Neuronal stem cell (in vitro differentiated cells): ENCODE results near the gene ETV6.

ENCODE experiments used
- DNase-seq: peaks from one replicate; pipeline ENCODE4 v3.0.0-alpha.2; 2013; ENCODE audit warnings: low spot score
- H2AFZ ChIP-seq: one replicate; pipeline ENCODE4 v1.6.1; 2013; ENCODE audit warnings: mild to moderate bottlenecking, low read length, inconsistent platforms
- H2AK5ac ChIP-seq: 2 replicates; pipeline ENCODE4 v1.6.1; 2013; ENCODE audit warnings: low read depth, mild to moderate bottlenecking, inconsistent platforms, low read length, moderate library complexity, mixed read lengths
- H2BK120ac ChIP-seq: 2 replicates; pipeline ENCODE4 v1.6.1; 2013; ENCODE audit warnings: low read depth, mild to moderate bottlenecking, inconsistent platforms, low read length, moderate library complexity, mixed read lengths
- H2BK12ac ChIP-seq: one replicate; pipeline ENCODE4 v1.6.1; 2013; ENCODE audit warnings: low read length, inconsistent platforms
- H2BK15ac ChIP-seq: 2 replicates; pipeline ENCODE4 v1.6.1; 2013; ENCODE audit warnings: mild to moderate bottlenecking, low read length, inconsistent platforms, mixed read lengths
- H2BK5ac ChIP-seq: one replicate; pipeline ENCODE4 v1.6.1; 2013; ENCODE audit warnings: inconsistent platforms, mild to moderate bottlenecking, low read length, moderate library complexity
- H3K14ac ChIP-seq: one replicate; pipeline ENCODE4 v1.6.1; 2013; ENCODE audit warnings: low read length, inconsistent platforms
- H3K18ac ChIP-seq: 2 replicates; pipeline ENCODE4 v1.6.1; 2013; ENCODE audit warnings: low read length, inconsistent platforms
- H3K23ac ChIP-seq: 2 replicates; pipeline ENCODE4 v1.6.1; 2013; ENCODE audit warnings: low read depth, mild to moderate bottlenecking, mixed read lengths, low read length, inconsistent platforms; ENCODE audit not compliant: poor library complexity
- H3K27ac ChIP-seq: replicated peaks from 3 replicates; pipeline ENCODE4 v1.5.1; 2013; ENCODE audit warnings: low read length, inconsistent platforms
- H3K27me3 ChIP-seq, 3 experiments: 2 replicates each; pipeline ENCODE4 v1.6.1; 2013; ENCODE audit warnings: low read length in 3 of 3, mild to moderate bottlenecking in 2 of 3, inconsistent platforms in 1 of 3, low read depth in 1 of 3, mixed read lengths in 1 of 3, moderate library complexity in 1 of 3; ENCODE audit not compliant: control insufficient read depth in 3 of 3, insufficient read depth in 3 of 3
- H3K36me3 ChIP-seq, 2 donors: replicated peaks in 1 of 2; 2 replicates each; pipeline ENCODE4 v1.6.1; 2013; ENCODE audit warnings: low read length in 2 of 2; ENCODE audit not compliant: control insufficient read depth in 2 of 2, insufficient read depth in 2 of 2
- H3K4ac ChIP-seq: 2 replicates; pipeline ENCODE4 v1.6.1; 2013; ENCODE audit warnings: inconsistent platforms, mild to moderate bottlenecking, low read length, moderate library complexity
- H3K4me1 ChIP-seq, 2 donors: 1 replicate in 1 of 2; 2 replicates in 1 of 2; pipeline ENCODE4 v1.6.1; 2013; ENCODE audit warnings: low read length in 2 of 2, low read depth in 1 of 2; ENCODE audit not compliant: control insufficient read depth in 2 of 2, insufficient read depth in 1 of 2
- H3K4me2 ChIP-seq: one replicate; pipeline ENCODE4 v1.6.1; 2013; ENCODE audit warnings: mild to moderate bottlenecking, low read length, inconsistent platforms; ENCODE audit not compliant: insufficient read depth, poor library complexity, severe bottlenecking
- H3K4me3 ChIP-seq, 2 donors: 2 replicates each; pipeline ENCODE4 v1.5.1; 2013; ENCODE audit warnings: low read length in 2 of 2, mild to moderate bottlenecking in 2 of 2, inconsistent platforms in 1 of 2, moderate library complexity in 1 of 2
- H3K79me1 ChIP-seq: one replicate; pipeline ENCODE4 v1.6.1; 2013; ENCODE audit warnings: low read depth, mild to moderate bottlenecking, inconsistent platforms, low read length, moderate library complexity
- H3K9ac ChIP-seq: one replicate; pipeline ENCODE4 v1.6.1; 2013; ENCODE audit warnings: mild to moderate bottlenecking, low read depth, low read length, inconsistent platforms; ENCODE audit not compliant: poor library complexity
- H3K9me3 ChIP-seq, 2 donors: replicated peaks in 1 of 2; 2 replicates each; pipeline versions ENCODE3 to v1.6.1; 2013; ENCODE audit warnings: low read length in 2 of 2, mild to moderate bottlenecking in 2 of 2, inconsistent platforms in 1 of 2, low read depth in 1 of 2, mixed read lengths in 1 of 2, moderate library complexity in 1 of 2; ENCODE audit not compliant: control insufficient read depth in 2 of 2, insufficient read depth in 1 of 2
- H4K8ac ChIP-seq: one replicate; pipeline ENCODE4 v1.6.1; 2013; ENCODE audit warnings: low read depth, mild to moderate bottlenecking, inconsistent platforms, low read length, moderate library complexity
- H4K91ac ChIP-seq: one replicate; pipeline ENCODE4 v1.6.1; 2013; ENCODE audit warnings: low read length, low read depth, mild to moderate bottlenecking, inconsistent platforms; ENCODE audit not compliant: poor library complexity
- WGBS, 2 donors: extraction: QIAGEN DNeasy Blood & Tissue Kit; methylation state at CpG; one replicate each; pipeline ENCODE4 v1.1.7; 2013; ENCODE audit warnings: missing lambda C conversion rate in 2 of 2, mixed read lengths in 1 of 2; ENCODE audit not compliant: insufficient read length in 2 of 2, insufficient replicate concordance in 1 of 2; ENCODE audit errors: extremely low coverage in 2 of 2; 5-methylcytosine and 5-hydroxymethylcytosine counted together

The ETV6 gene

DNA sequence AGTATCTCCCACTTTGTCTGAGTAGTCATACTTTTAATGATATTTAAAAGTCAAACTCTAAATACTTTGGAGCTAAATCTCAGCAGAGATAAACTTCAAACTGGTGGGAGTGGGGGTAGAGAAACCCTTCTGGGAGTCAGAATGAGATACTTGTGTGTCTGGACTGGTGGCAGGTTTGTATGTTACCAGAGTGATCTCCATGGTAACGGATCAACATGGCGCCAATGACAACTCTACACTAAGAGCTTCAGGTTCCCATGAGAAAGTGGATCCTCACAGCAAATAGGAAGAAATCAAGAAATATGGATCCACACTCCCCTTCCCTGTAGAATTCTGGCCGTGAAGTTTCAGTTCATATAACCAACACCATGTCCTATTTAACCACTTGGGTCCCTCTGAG is 121.9 kb downstream of the ETV6 start:
- Histone ChIP-seq H3K27ac (no peak overlapping the region), H3K14ac (no peak overlapping the region)

DNA sequence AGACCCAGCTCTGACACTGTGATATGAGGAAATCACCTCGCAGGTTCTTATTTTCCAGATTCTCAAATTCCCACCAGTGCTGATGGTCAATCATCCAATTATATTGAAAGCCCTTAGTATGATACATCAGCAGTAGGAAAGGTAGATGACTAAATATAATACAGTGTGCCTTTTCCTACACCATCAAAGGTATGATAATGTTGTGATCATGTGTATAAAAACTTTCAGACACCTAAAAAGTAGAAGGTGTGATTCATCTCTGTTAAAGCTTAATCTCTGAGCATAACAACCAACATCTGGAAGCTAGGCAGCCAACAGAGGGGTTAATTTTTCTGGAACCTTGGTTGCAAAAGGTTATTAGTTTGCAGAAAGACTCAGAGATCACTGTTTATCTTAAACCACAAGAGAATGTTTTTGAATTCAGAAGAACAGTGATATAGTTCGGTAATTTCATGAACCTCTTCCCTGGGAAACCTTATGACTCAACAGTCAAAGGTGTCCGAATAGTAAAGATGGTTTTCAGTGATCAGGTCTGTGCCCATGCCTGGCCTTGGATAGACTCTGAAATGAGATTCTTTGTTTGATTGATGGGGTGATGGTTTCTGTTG is 122.5 kb downstream of the ETV6 start:
- DNase-seq = no peak

More for the DNA sequence above, 121.9 kb downstream of the ETV6 start:
- no peaks in the 10 kb centered on the region for H3K79me1 ChIP-seq
- H3K4me1 ChIP-seq = peaks cover 4 to 8% of the 10 kb centered on the region in 2 donors
- H3K18ac ChIP-seq = no peak overlapping the region
- no peak overlapping the region for H4K8ac ChIP-seq
- H3K36me3 ChIP-seq = peaks cover 0 to 5% of the 10 kb centered on the region in 2 donors
- H3K9me3 ChIP-seq = no peaks in the 10 kb centered on the region
- no peak overlapping the region for H3K4me2 ChIP-seq
- H2AFZ ChIP-seq = no peak overlapping the region
- H3K27me3 ChIP-seq = no peaks in the 10 kb centered on the region
- no peak overlapping the region for H3K4ac ChIP-seq
- no peak overlapping the region for H4K91ac ChIP-seq
- H2BK5ac ChIP-seq = no peak overlapping the region
- no peak overlapping the region for H2BK12ac ChIP-seq
- DNase-seq = no peak
- H3K9ac ChIP-seq = no peak overlapping the region
- H3K4me3 ChIP-seq = no peak overlapping the region
- H3K23ac ChIP-seq = no peak overlapping the region
- WGBS, 2 donors = no CpG with 5 or more reads among the region's 3 CpGs
- H2AK5ac ChIP-seq = no peak overlapping the region
- H2BK120ac ChIP-seq = no peak overlapping the region
- H2BK15ac ChIP-seq = no peak overlapping the region

DNA sequence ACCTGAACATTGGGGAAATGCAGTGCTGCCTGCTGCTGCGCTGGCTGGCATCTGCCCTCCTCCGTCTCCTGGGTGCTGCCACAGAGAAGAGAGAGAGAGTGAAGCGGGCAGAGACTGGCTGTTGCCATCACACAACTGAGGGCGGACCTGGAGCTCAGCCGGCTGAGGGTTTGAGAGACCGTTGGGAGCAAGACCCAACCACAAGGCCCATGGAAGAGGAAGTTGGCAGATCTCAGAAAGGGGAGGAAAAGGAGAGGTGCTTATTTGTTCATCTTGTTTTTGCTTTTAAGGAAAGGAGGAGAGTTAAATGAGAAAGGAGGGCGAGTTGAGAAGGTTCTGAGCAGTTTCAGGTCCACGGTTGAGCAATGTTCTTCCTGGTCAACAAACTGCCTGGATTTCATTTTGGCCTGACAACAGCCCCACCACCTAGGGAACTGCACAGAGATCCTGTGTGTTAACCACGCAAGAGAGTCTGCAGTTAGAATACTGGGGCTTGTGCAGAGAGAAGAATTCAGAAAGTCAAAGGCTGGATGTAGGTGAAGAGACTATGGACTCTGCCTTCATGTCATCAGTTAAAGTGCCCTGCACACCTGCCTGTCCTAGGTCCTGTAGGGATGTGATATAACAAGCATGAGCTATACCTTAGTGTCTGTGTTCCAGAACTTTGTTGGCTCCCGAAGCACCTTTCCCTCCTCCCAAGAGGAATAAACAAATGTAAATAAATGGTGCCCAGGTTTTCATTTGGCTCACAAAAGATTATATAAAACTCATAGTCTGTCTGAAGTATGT is 124.6 kb downstream of the ETV6 start:
- H4K8ac ChIP-seq = no peak overlapping the region
- H3K79me1 ChIP-seq = no peaks in the 10 kb centered on the region
- H3K14ac ChIP-seq = no peak overlapping the region
- H2BK15ac ChIP-seq = no peak overlapping the region
- no peak overlapping the region for H2BK5ac ChIP-seq
- H3K4me2 ChIP-seq = no peak overlapping the region
- no peak overlapping the region for H4K91ac ChIP-seq
- peak overlapping the region; percentile 33 for H3K18ac ChIP-seq
- H2AFZ ChIP-seq = no peak overlapping the region
- H2AK5ac ChIP-seq = peak overlapping the region; percentile 17
- H3K36me3 ChIP-seq = peaks cover 0 to 5% of the 10 kb centered on the region in 2 donors
- no peaks in the 10 kb centered on the region for H3K9me3 ChIP-seq
- no CpG with 5 or more reads among the region's 10 CpGs for WGBS, 2 donors
- no peaks in the 10 kb centered on the region for H3K27me3 ChIP-seq
- H3K4me1 ChIP-seq = peaks cover 7 to 10% of the 10 kb centered on the region in 2 donors
- no peak overlapping the region for H3K27ac ChIP-seq
- no peak for DNase-seq
- no peak overlapping the region for H3K9ac ChIP-seq
- no peak overlapping the region for H3K23ac ChIP-seq
- no peak overlapping the region for H2BK12ac ChIP-seq
- no peak overlapping the region for H2BK120ac ChIP-seq
- no peak overlapping the region for H3K4me3 ChIP-seq
- no peak overlapping the region for H3K4ac ChIP-seq

More for the DNA sequence above, 122.5 kb downstream of the ETV6 start:
- H3K23ac ChIP-seq = no peak overlapping the region
- H3K4me2 ChIP-seq = no peak overlapping the region
- H3K9me3 ChIP-seq = no peaks in the 10 kb centered on the region
- no peak overlapping the region for H2BK5ac ChIP-seq
- H2BK15ac ChIP-seq = no peak overlapping the region
- H4K91ac ChIP-seq = no peak overlapping the region
- peaks cover 2 to 3% of the 10 kb centered on the region in 2 donors for H3K4me1 ChIP-seq
- H3K79me1 ChIP-seq = no peaks in the 10 kb centered on the region
- WGBS, 2 donors = no CpG with 5 or more reads among the region's 3 CpGs
- H3K36me3 ChIP-seq = peaks cover 0 to 5% of the 10 kb centered on the region in 2 donors
- H2AFZ ChIP-seq = no peak overlapping the region
- H4K8ac ChIP-seq = no peak overlapping the region
- H2BK120ac ChIP-seq = no peak overlapping the region
- no peak overlapping the region for H3K18ac ChIP-seq
- H3K9ac ChIP-seq = no peak overlapping the region
- H3K4ac ChIP-seq = no peak overlapping the region
- no peak overlapping the region for H2BK12ac ChIP-seq
- no peak overlapping the region for H3K27ac ChIP-seq
- H2AK5ac ChIP-seq = no peak overlapping the region
- H3K4me3 ChIP-seq = no peak overlapping the region
- H3K14ac ChIP-seq = no peak overlapping the region
- H3K27me3 ChIP-seq = no peaks in the 10 kb centered on the region

DNA sequence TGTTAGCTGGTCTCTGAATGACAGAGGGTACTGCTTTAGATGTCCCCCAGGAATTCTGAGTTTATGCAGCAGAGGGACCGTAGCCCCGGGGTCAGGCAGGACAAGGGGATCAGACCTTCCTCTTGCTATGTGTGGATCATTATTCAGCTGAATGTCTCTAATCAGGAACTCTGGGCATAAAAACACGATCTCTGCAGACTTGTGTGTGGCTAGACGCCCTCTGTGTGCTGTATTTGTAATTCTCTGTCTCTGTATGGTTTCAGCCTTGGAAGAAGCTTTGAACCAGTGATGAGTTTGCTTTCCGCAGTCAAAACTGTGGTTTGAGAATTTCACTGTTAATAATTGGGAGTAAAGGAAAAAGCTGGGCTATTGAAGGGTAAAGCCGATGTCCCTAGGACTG is 125.3 kb downstream of the ETV6 start:
- peaks cover 7 to 10% of the 10 kb centered on the region in 2 donors for H3K4me1 ChIP-seq
- no peak overlapping the region for H2BK5ac ChIP-seq
- H3K27me3 ChIP-seq = no peaks in the 10 kb centered on the region
- H2BK15ac ChIP-seq = no peak overlapping the region
- no peak overlapping the region for H4K8ac ChIP-seq
- H3K9me3 ChIP-seq = no peaks in the 10 kb centered on the region
- H3K27ac ChIP-seq = no peak overlapping the region
- H3K4ac ChIP-seq = no peak overlapping the region
- WGBS, 2 donors = no CpG with 5 or more reads among the region's 6 CpGs
- DNase-seq = no peak
- H3K9ac ChIP-seq = no peak overlapping the region
- no peak overlapping the region for H2BK12ac ChIP-seq
- H3K4me3 ChIP-seq = no peak overlapping the region
- no peak overlapping the region for H4K91ac ChIP-seq
- no peak overlapping the region for H3K23ac ChIP-seq
- no peak overlapping the region for H2AFZ ChIP-seq
- no peak overlapping the region for H2AK5ac ChIP-seq
- H3K18ac ChIP-seq = no peak overlapping the region
- H3K79me1 ChIP-seq = no peaks in the 10 kb centered on the region
- H3K4me2 ChIP-seq = no peak overlapping the region
- H2BK120ac ChIP-seq = no peak overlapping the region
- H3K36me3 ChIP-seq = peaks cover 0 to 5% of the 10 kb centered on the region in 2 donors
- no peak overlapping the region for H3K14ac ChIP-seq
